ENCODE results near the gene TBRG4. TPM values are rescaled to one million over a fixed set of nuclear protein-coding genes. Genes with fewer than 3 reads are reported as not detected.

TBRG4 gene
- polyA plus RNA-seq, 1 experiment = 75.5 TPM

DNA sequence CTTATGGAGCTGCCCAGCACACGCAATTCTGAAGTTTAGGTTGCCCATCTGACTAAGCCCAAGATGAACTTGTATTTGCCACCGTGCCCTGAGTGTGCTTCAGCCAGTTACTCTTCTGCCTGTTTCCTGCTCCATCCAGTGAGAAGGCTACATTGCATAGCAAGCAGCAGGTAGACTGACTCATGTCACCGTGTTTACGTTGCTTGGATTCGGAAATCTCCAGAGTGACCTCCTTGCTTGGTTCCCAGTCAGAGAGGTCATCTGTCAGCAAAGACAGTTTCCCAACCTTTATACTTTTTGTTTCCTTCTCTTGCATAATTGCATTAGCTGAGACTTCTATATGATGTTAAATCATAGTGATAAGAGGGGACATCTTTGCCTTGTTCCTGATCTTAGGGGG, 53.6 kb downstream of the TBRG4 start:
- ChIA-PET CTCF (interaction anchor here (0.6 kb wide), 2 partner anchors 14 to 54 kb away, joined by 4 read pairs; no protein-coding TSS in a partner anchor), POLR2A (no interaction called here)
- no peak overlapping the region for H3K4me3 ChIP-seq (ENCODE audit: low read depth, low read length)

GRCh38 chr7:45055594-45056219, 55.8 kb downstream of the TBRG4 start:
- no peak for DNase-seq (ENCODE audit: low read depth)
- POLR2A ChIA-PET = no interaction called here
- Histone ChIP-seq H3K36me3 (ENCODE audit: control insufficient read depth, insufficient read depth, low read length) (no peaks in the 10 kb centered on the region; the same call in 1 of the 2 replicates), H3K27me3 (ENCODE audit: control insufficient read depth, insufficient read depth, low read length) (no peaks in the 10 kb centered on the region), H3K4me3 (ENCODE audit: low read depth, low read length) (no peak overlapping the region)
- CTCF ChIA-PET = no interaction called here
- TF ChIP-seq, protein P1, sequence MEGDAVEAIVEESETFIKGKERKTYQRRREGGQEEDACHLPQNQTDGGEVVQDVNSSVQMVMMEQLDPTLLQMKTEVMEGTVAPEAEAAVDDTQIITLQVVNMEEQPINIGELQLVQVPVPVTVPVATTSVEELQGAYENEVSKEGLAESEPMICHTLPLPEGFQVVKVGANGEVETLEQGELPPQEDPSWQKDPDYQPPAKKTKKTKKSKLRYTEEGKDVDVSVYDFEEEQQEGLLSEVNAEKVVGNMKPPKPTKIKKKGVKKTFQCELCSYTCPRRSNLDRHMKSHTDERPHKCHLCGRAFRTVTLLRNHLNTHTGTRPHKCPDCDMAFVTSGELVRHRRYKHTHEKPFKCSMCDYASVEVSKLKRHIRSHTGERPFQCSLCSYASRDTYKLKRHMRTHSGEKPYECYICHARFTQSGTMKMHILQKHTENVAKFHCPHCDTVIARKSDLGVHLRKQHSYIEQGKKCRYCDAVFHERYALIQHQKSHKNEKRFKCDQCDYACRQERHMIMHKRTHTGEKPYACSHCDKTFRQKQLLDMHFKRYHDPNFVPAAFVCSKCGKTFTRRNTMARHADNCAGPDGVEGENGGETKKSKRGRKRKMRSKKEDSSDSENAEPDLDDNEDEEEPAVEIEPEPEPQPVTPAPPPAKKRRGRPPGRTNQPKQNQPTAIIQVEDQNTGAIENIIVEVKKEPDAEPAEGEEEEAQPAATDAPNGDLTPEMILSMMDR (IDR thresholded peaks at IDR 0.05; ENCODE audit: insufficient read depth, low read depth, low read length) = no peak

More for the DNA sequence above, 53.6 kb downstream of the TBRG4 start:
- Histone ChIP-seq H3K36me3 (ENCODE audit: control insufficient read depth, insufficient read depth, low read length) (0 out of 2 replicates have a peak, but pooled peaks cover 1% of the 10 kb centered on the region), H3K27me3 (ENCODE audit: control insufficient read depth, insufficient read depth, low read length) (no peaks in the 10 kb centered on the region)
- DNase-seq (ENCODE audit: low read depth) = no peak
- TF ChIP-seq, protein P1 (IDR thresholded peaks at IDR 0.05; ENCODE audit: insufficient read depth, low read depth, low read length) = no peak

GRCh38 chr7:45055016-45055415, 56.5 kb downstream of the TBRG4 start:
- CTCF ChIA-PET = no interaction called here
- H3K27me3 ChIP-seq (ENCODE audit: control insufficient read depth, insufficient read depth, low read length) = no peaks in the 10 kb centered on the region
- no peak for DNase-seq (ENCODE audit: low read depth)
- TF ChIP-seq, protein P1 (IDR thresholded peaks at IDR 0.05; ENCODE audit: insufficient read depth, low read depth, low read length) = no peak
- H3K36me3 ChIP-seq (ENCODE audit: control insufficient read depth, insufficient read depth, low read length) = no peaks in the 10 kb centered on the region; the same call in 1 of the 2 replicates
- POLR2A ChIA-PET = no interaction called here
- no peak overlapping the region for H3K4me3 ChIP-seq (ENCODE audit: low read depth, low read length)

DNA sequence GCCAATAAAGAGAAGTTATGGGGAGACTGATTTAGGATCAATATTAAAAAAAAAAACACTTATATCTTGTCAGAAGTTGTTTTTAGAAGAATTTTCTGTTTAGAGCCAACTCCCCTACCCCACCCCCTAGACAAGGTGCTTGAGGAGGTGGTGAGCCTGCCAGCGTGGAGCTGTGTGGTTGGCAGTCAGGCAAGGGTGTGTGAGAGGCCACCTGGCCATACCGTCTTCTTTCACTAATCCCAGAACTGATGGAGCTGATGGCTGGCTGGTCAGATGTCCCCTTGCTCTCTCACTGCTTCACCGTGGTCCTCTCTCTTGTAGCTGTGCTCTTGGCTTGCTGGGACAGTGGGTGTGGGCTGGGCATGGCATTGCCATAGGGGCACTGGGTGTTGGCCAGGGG, 57.1 kb downstream of the TBRG4 start:
- POLR2A ChIA-PET = no interaction called here
- no peak for DNase-seq (ENCODE audit: low read depth)
- no peaks in the 10 kb centered on the region; the same call in 1 of the 2 replicates for H3K36me3 ChIP-seq (ENCODE audit: control insufficient read depth, insufficient read depth, low read length)
- H3K27me3 ChIP-seq (ENCODE audit: control insufficient read depth, insufficient read depth, low read length) = no peaks in the 10 kb centered on the region
- H3K4me3 ChIP-seq (ENCODE audit: low read depth, low read length) = no peak overlapping the region
- CTCF ChIA-PET = no interaction called here
- TF ChIP-seq, protein P1 (IDR thresholded peaks at IDR 0.05; ENCODE audit: insufficient read depth, low read depth, low read length) = no peak

GRCh38 chr7:45053941-45054340, 57.6 kb downstream of the TBRG4 start:
- TF ChIP-seq, protein P1 (IDR thresholded peaks at IDR 0.05; ENCODE audit: insufficient read depth, low read depth, low read length) = no peak
- Histone ChIP-seq H3K27me3 (ENCODE audit: control insufficient read depth, insufficient read depth, low read length) (no peaks in the 10 kb centered on the region), H3K4me3 (ENCODE audit: low read depth, low read length) (no peak overlapping the region), H3K36me3 (ENCODE audit: control insufficient read depth, insufficient read depth, low read length) (no peaks in the 10 kb centered on the region; the same call in 1 of the 2 replicates)
- POLR2A ChIA-PET = no interaction called here
- CTCF ChIA-PET = no interaction called here
- no peak for DNase-seq (ENCODE audit: low read depth)
